Rectal smooth muscle tissue (tissue), 1 donor: Measurements from ENCODE around the gene MICAL2.

Source experiments
- H3K27ac ChIP-seq: one replicate; pipeline ENCODE4 v1.7.0; 2013; ENCODE audit warnings: low read depth, low read length, inconsistent platforms
- H3K27me3 ChIP-seq: one replicate; pipeline ENCODE4 v1.7.0; 2013; ENCODE audit warnings: low read length; ENCODE audit not compliant: control insufficient read depth, insufficient read depth
- H3K36me3 ChIP-seq: one replicate; pipeline ENCODE4 v1.7.0; 2013; ENCODE audit warnings: low read length; ENCODE audit not compliant: control insufficient read depth, insufficient read depth
- H3K4me1 ChIP-seq: one replicate; pipeline ENCODE4 v1.7.0; 2013; ENCODE audit warnings: low read length; ENCODE audit not compliant: control insufficient read depth, insufficient read depth
- H3K4me3 ChIP-seq: one replicate; pipeline ENCODE4 v1.7.0; 2013; ENCODE audit warnings: low read length
- H3K9ac ChIP-seq: one replicate; pipeline ENCODE4 v1.7.0; 2013; ENCODE audit warnings: low read length

The MICAL2 gene

GRCh38 chr11:12182676-12183541 is 72.5 kb downstream of the MICAL2 start:
- Histone ChIP-seq H3K36me3 (no peaks in the 10 kb centered on the region), H3K27ac (peak overlapping the region; percentile 65), H3K4me1 (peaks cover 35% of the 10 kb centered on the region), H3K27me3 (no peaks in the 10 kb centered on the region), H3K4me3 (no peak overlapping the region), H3K9ac (no peak overlapping the region)

- no peak overlapping the region for H3K9ac ChIP-seq
- no peaks in the 10 kb centered on the region for H3K27me3 ChIP-seq
- H3K4me1 ChIP-seq, result peaks cover 35% of the 10 kb centered on the region
- no peaks in the 10 kb centered on the region for H3K36me3 ChIP-seq
- H3K4me3 ChIP-seq, result no peak overlapping the region
- peak overlapping the region; percentile 65 for H3K27ac ChIP-seq
These were observed 73.6 kb downstream of the MICAL2 start for GRCh38 chr11:12183827-12184620.

GRCh38 chr11:12184699-12185098 is 74.3 kb downstream of the MICAL2 start:
- Histone ChIP-seq H3K9ac (no peak overlapping the region), H3K27me3 (no peaks in the 10 kb centered on the region), H3K36me3 (no peaks in the 10 kb centered on the region), H3K27ac (no peak overlapping the region), H3K4me1 (peaks cover 30% of the 10 kb centered on the region), H3K4me3 (no peak overlapping the region)

- Histone ChIP-seq H3K4me3 (peak overlapping the region; percentile 24), H3K27ac (peak overlapping the region; percentile 84), H3K4me1 (peaks cover 27% of the 10 kb centered on the region), H3K36me3 (no peaks in the 10 kb centered on the region), H3K27me3 (no peaks in the 10 kb centered on the region), H3K9ac (no peak overlapping the region)
These were observed 74.8 kb downstream of the MICAL2 start for GRCh38 chr11:12185106-12185690.

- no peaks in the 10 kb centered on the region for H3K36me3 ChIP-seq
- no peak overlapping the region for H3K9ac ChIP-seq
- no peaks in the 10 kb centered on the region for H3K27me3 ChIP-seq
- peaks cover 27% of the 10 kb centered on the region for H3K4me1 ChIP-seq
- H3K4me3 ChIP-seq, result no peak overlapping the region
- peak overlapping the region; percentile 84 for H3K27ac ChIP-seq
These were observed 75.5 kb downstream of the MICAL2 start for GRCh38 chr11:12185914-12186313.

GRCh38 chr11:12186701-12187100 is 76.3 kb downstream of the MICAL2 start:
- H3K27ac ChIP-seq, result peak overlapping the region; percentile 84
- no peak overlapping the region for H3K9ac ChIP-seq
- no peak overlapping the region for H3K4me3 ChIP-seq
- H3K27me3 ChIP-seq, result no peaks in the 10 kb centered on the region
- H3K4me1 ChIP-seq, result peaks cover 27% of the 10 kb centered on the region
- no peaks in the 10 kb centered on the region for H3K36me3 ChIP-seq

- no peak overlapping the region for H3K27ac ChIP-seq
- no peaks in the 10 kb centered on the region for H3K27me3 ChIP-seq
- H3K4me3 ChIP-seq, result no peak overlapping the region
- H3K4me1 ChIP-seq, result peaks cover 26% of the 10 kb centered on the region
- H3K9ac ChIP-seq, result no peak overlapping the region
- no peaks in the 10 kb centered on the region for H3K36me3 ChIP-seq
These were observed 77.0 kb downstream of the MICAL2 start for GRCh38 chr11:12187399-12187798.

GRCh38 chr11:12188548-12189317 is 78.3 kb downstream of the MICAL2 start:
- no peak overlapping the region for H3K4me3 ChIP-seq
- H3K9ac ChIP-seq, result no peak overlapping the region
- H3K4me1 ChIP-seq, result peaks cover 14% of the 10 kb centered on the region
- no peak overlapping the region for H3K27ac ChIP-seq
- no peaks in the 10 kb centered on the region for H3K27me3 ChIP-seq
- no peaks in the 10 kb centered on the region for H3K36me3 ChIP-seq

- Histone ChIP-seq H3K4me3 (no peak overlapping the region), H3K27me3 (no peaks in the 10 kb centered on the region), H3K27ac (no peak overlapping the region), H3K36me3 (no peaks in the 10 kb centered on the region), H3K4me1 (peaks cover 14% of the 10 kb centered on the region), H3K9ac (no peak overlapping the region)
These were observed 79.3 kb downstream of the MICAL2 start for GRCh38 chr11:12189543-12190235.

- H3K9ac ChIP-seq, result no peak overlapping the region
- no peak overlapping the region for H3K4me3 ChIP-seq
- H3K36me3 ChIP-seq, result no peaks in the 10 kb centered on the region
- no peaks in the 10 kb centered on the region for H3K27me3 ChIP-seq
- peaks cover 10% of the 10 kb centered on the region for H3K4me1 ChIP-seq
- H3K27ac ChIP-seq, result no peak overlapping the region
These were observed 80.1 kb downstream of the MICAL2 start for GRCh38 chr11:12190511-12190910.

- no peak overlapping the region for H3K27ac ChIP-seq
- H3K4me3 ChIP-seq, result no peak overlapping the region
- H3K4me1 ChIP-seq, result peaks cover 4% of the 10 kb centered on the region
- H3K27me3 ChIP-seq, result no peaks in the 10 kb centered on the region
- no peak overlapping the region for H3K9ac ChIP-seq
- H3K36me3 ChIP-seq, result no peaks in the 10 kb centered on the region
These were observed 82.6 kb downstream of the MICAL2 start for GRCh38 chr11:12192794-12193514.
